Liver (tissue), 9 donors: ENCODE data around the gene TTYH1. TPM values are rescaled to one million over a fixed set of nuclear protein-coding genes. Genes with fewer than 3 reads are reported as not detected.

Experiments used
- DNase-seq: peaks from one replicate; pipeline ENCODE4 v3.0.0-alpha.2; 2017; ENCODE audit warnings: low spot score
- H3K27ac ChIP-seq, 2 donors: one replicate each; pipeline ENCODE4 v1.7.0; 2013; ENCODE audit warnings: inconsistent platforms in 2 of 2, low read length in 2 of 2, control low read depth in 1 of 2, low read depth in 1 of 2, mild to moderate bottlenecking in 1 of 2
- H3K27me3 ChIP-seq, 4 donors: one replicate each; pipeline versions ENCODE4 v1.6.1 to v1.7.0; 2013; ENCODE audit warnings: low read length in 3 of 4, inconsistent platforms in 1 of 4, mild to moderate bottlenecking in 1 of 4, moderate library complexity in 1 of 4; ENCODE audit not compliant: control insufficient read depth in 4 of 4, insufficient read depth in 4 of 4
- H3K36me3 ChIP-seq, 4 donors: one replicate each; pipeline versions ENCODE4 v1.6.1 to v1.7.0; 2013; ENCODE audit warnings: low read length in 3 of 4, mild to moderate bottlenecking in 3 of 4, low read depth in 1 of 4, moderate library complexity in 1 of 4; ENCODE audit not compliant: control insufficient read depth in 4 of 4, insufficient read depth in 3 of 4
- H3K4me1 ChIP-seq, 4 donors: one replicate each; pipeline versions ENCODE4 v1.6.1 to v1.7.0; 2013; ENCODE audit warnings: low read length in 3 of 4, mild to moderate bottlenecking in 3 of 4, moderate library complexity in 1 of 4; ENCODE audit not compliant: control insufficient read depth in 4 of 4, insufficient read depth in 4 of 4
- H3K4me3 ChIP-seq, 3 donors: one replicate each; pipeline versions ENCODE4 v1.6.1 to v1.7.0; 2013; ENCODE audit warnings: low read length in 3 of 3, control low read depth in 1 of 3, low read depth in 1 of 3, mild to moderate bottlenecking in 1 of 3
- H3K9ac ChIP-seq, 2 donors: one replicate each; pipeline ENCODE4 v1.7.0; 2013; ENCODE audit warnings: low read length in 2 of 2, mild to moderate bottlenecking in 2 of 2, moderate library complexity in 2 of 2, control low read depth in 1 of 2, low read depth in 1 of 2
- H3K9me3 ChIP-seq, 4 donors: one replicate each; pipeline versions ENCODE4 v1.6.1 to v1.7.0; 2013; ENCODE audit warnings: low read length in 3 of 4; ENCODE audit not compliant: control insufficient read depth in 4 of 4
- ATF3 ChIP-seq: IDR thresholded peaks from 2 replicates; pipeline ENCODE4 v1.6.1; 2016; ENCODE audit warnings: antibody characterized with exemption
- CTCF ChIP-seq: fragments of 150-350 bp; IDR thresholded peaks from 2 replicates; pipeline ENCODE4 v1.5.1; 2017; ENCODE audit warnings: improper control_type of control experiment, low read depth, low read length; ENCODE audit not compliant: missing input control
- EGR1 ChIP-seq, 2 donors: IDR thresholded peaks; 2 replicates each; pipeline ENCODE4 v1.6.1; 2016 to 2018; ENCODE audit warnings: antibody characterized with exemption in 2 of 2, low read depth in 2 of 2
- FOXA1 ChIP-seq: IDR thresholded peaks from 2 replicates; pipeline ENCODE4 v1.6.1; 2016; ENCODE audit warnings: antibody characterized with exemption
- FOXA2 ChIP-seq: IDR thresholded peaks from 2 replicates; pipeline ENCODE4 v1.6.1; 2016; ENCODE audit warnings: antibody characterized with exemption
- GABPA ChIP-seq, 2 donors: IDR thresholded peaks in 1 of 2; conservative IDR thresholded peaks in 1 of 2; 2 replicates each; pipeline ENCODE4 v1.6.1; 2016; ENCODE audit warnings: antibody characterized with exemption in 2 of 2, mild to moderate bottlenecking in 1 of 2, moderate library complexity in 1 of 2
- HNF4A ChIP-seq, 2 donors: conservative IDR thresholded peaks; 2 replicates each; pipeline ENCODE4 v1.6.1; 2016; ENCODE audit warnings: antibody characterized with exemption in 2 of 2, mild to moderate bottlenecking in 2 of 2
- HNF4G ChIP-seq: IDR thresholded peaks from 2 replicates; pipeline ENCODE4 v1.6.1; 2016; ENCODE audit warnings: antibody characterized with exemption
- JUND ChIP-seq, 2 donors: IDR thresholded peaks; 2 replicates each; pipeline ENCODE4 v1.6.1; 2016; ENCODE audit warnings: antibody characterized with exemption in 2 of 2
- MAX ChIP-seq: IDR thresholded peaks from 2 replicates; pipeline ENCODE4 v1.6.1; 2016; ENCODE audit warnings: antibody characterized with exemption
- NR2F2 ChIP-seq: IDR thresholded peaks from 2 replicates; pipeline ENCODE4 v1.6.1; 2016; ENCODE audit warnings: antibody characterized with exemption
- RAD21 ChIP-seq, 2 donors: IDR thresholded peaks; 2 replicates each; pipeline ENCODE4 v1.6.1; 2016; ENCODE audit warnings: antibody characterized with exemption in 2 of 2, mild to moderate bottlenecking in 2 of 2
- REST ChIP-seq: IDR thresholded peaks from 2 replicates; pipeline ENCODE4 v1.6.1; 2016; ENCODE audit warnings: antibody characterized with exemption, mild to moderate bottlenecking
- RXRA ChIP-seq, 2 donors: IDR thresholded peaks; 2 replicates each; pipeline ENCODE4 v1.6.1; 2017 to 2018; ENCODE audit warnings: antibody characterized with exemption in 2 of 2, mild to moderate bottlenecking in 1 of 2
- SP1 ChIP-seq: IDR thresholded peaks from 2 replicates; pipeline ENCODE4 v1.6.1; 2018; ENCODE audit warnings: antibody characterized with exemption, mild to moderate bottlenecking
- TAF1 ChIP-seq: conservative IDR thresholded peaks from 2 replicates; pipeline ENCODE4 v1.6.1; 2016; ENCODE audit warnings: antibody characterized with exemption, mild to moderate bottlenecking
- YY1 ChIP-seq: IDR thresholded peaks from 2 replicates; pipeline ENCODE4 v1.6.1; 2016; ENCODE audit warnings: antibody characterized with exemption, mild to moderate bottlenecking
- ZBTB33 ChIP-seq: IDR thresholded peaks from 2 replicates; pipeline ENCODE4 v1.6.1; 2016; ENCODE audit warnings: antibody characterized with exemption
- WGBS: extraction: QIAGEN DNeasy Blood & Tissue Kit; methylation state at CpG from one replicate; pipeline ENCODE4 v1.1.7; 2013; 5-methylcytosine and 5-hydroxymethylcytosine counted together
- polyA plus RNA-seq, 2 donors: library from polyadenylated mRNA; stranded (reverse) in 1 of 2; unstranded in 1 of 2; fragments of 200-250 nt in 1 of 2; fragments of >200 nt in 1 of 2; fragmentation: Nextera tagmentation in 1 of 2; extraction: Ambion mirVana in 1 of 2; gene quantifications; one replicate each; pipeline versions ENCODE4 v1.2.1 to v1.2.3, GENCODE V29; 2013 to 2015
- total RNA-seq, 2 donors: library from RNA; depleted of rRNA; stranded (reverse); fragments of >200 nt; gene quantifications; one replicate each; pipeline ENCODE4 v1.2.3, GENCODE V29; 2014
- donor health status: healthy.
- donor health status: healthy.
- donor health status: healthy.
- donor health status: healthy.
- donor health status: healthy.

Gene TTYH1
- total and polyA plus RNA-seq, 4 donors = 0.28 to 1.1 (median 0.61) TPM

GRCh38 chr19:54452626-54453025 lies 37.4 kb downstream of the TTYH1 start:
- Histone ChIP-seq H3K9ac (no peak overlapping the region), H3K4me1 (peaks cover 3 to 21% (median 18%) of the 10 kb centered on the region in 4 donors), H3K27ac (no peak overlapping the region), H3K4me3 (no peak overlapping the region), H3K9me3 (no peaks in the 10 kb centered on the region), H3K36me3 (peaks cover 34 to 58% (median 51%) of the 10 kb centered on the region in 4 donors), H3K27me3 (no peaks in the 10 kb centered on the region)
- WGBS = 90% methylated on average over 11 of the region's 11 CpGs
- TF ChIP-seq CTCF (no peak), TAF1 (no peak), FOXA2 (no peak)
- no peak for DNase-seq

- Histone ChIP-seq H3K9ac (no peak overlapping the region), H3K4me1 (peaks cover 3 to 20% (median 18%) of the 10 kb centered on the region in 4 donors), H3K9me3 (no peaks in the 10 kb centered on the region), H3K27ac (no peak overlapping the region), H3K27me3 (no peaks in the 10 kb centered on the region), H3K4me3 (no peak overlapping the region), H3K36me3 (peaks cover 47 to 74% (median 64%) of the 10 kb centered on the region in 4 donors)
- TF ChIP-seq CTCF (no peak), NR2F2 (no peak), SP1 (no peak), JUND (IDR thresholded peaks at IDR 0.05) (no peak), TAF1 (no peak), MAX (no peak), EGR1 (IDR thresholded peaks at IDR 0.05; ENCODE audit: low read depth in 2 of 2) (no peak), FOXA2 (no peak), GABPA (IDR thresholded peaks at IDR 0.05 in 1 of 2, conservative IDR thresholded peaks at IDR 0.05 in 1 of 2) (no peak), ZBTB33 (no peak), YY1 (no peak), FOXA1 (no peak), RXRA (IDR thresholded peaks at IDR 0.05) (no peak), ATF3 (no peak), HNF4G (no peak), REST (no peak), RAD21 (IDR thresholded peaks at IDR 0.05) (no peak), HNF4A (conservative IDR thresholded peaks at IDR 0.05) (no peak)
- DNase-seq = no peak
- 97% methylated on average over 31 of the region's 31 CpGs for WGBS
Measured at GRCh38 chr19:54453921-54454780, 38.9 kb downstream of the TTYH1 start.
